ENCODE results near the gene STOX2. TPM values are rescaled to one million over a fixed set of nuclear protein-coding genes. Genes with fewer than 3 reads are reported as not detected.

STOX2 gene
- total and polyA plus RNA-seq, 10 of the 15 experiments (the other 5 are each of a cell fraction or from before 2014, with no cell fraction given) = 0.01 to 1.2 (median 0.18) TPM; not detected in 4

DNA sequence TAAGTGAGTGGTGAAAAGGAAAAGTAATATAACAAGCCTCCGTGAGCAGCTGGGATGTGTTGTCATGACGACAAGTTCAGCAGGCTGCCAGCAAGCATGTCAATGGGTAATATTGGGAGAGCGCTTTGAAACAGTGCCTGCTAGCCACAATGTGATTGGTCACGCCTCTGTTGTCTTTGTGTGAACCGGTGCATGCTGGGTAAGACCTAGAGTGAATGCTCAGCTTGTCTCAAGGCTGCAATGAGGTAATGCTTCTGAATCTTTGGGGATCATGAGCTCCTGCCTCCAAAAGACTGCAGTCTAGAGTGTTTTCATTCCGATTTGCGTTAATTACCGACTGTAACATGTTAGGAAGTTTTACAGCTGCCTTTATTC is 54.9 kb downstream of the STOX2 start:
- in situ Hi-C loops (cut with MboI) (no loop called here), intact Hi-C loops (cut with micrococcal nuclease; ENCODE audit: unreplicated experiment) (no loop called here)
- Histone ChIP-seq H3K79me2 (ENCODE audit: control insufficient read depth, insufficient read depth, low read length) (no peaks in the 10 kb centered on the region), H2AFZ (ENCODE audit: control insufficient read depth, low read depth, low read length) (no peak overlapping the region), H3K27me3 (replicated peaks in 1 of 2; ENCODE audit: control insufficient read depth in 2 of 2, insufficient read depth in 2 of 2, low read length in 1 of 2) (no peaks in the 10 kb centered on the region; a peak in 1 of 4 replicates), H3K4me3 (no peak overlapping the region), H3K9me3 (replicated peaks; ENCODE audit: control insufficient read depth, insufficient read depth, low read length) (no peaks in the 10 kb centered on the region; the same call in 2 of the 3 replicates), H3K36me3 (ENCODE audit: control insufficient read depth in 2 of 2, insufficient read depth in 2 of 2, low read length in 1 of 2) (no peaks in the 10 kb centered on the region), H3K4me2 (ENCODE audit: control insufficient read depth, insufficient read depth) (no peak overlapping the region), H3K27ac (ENCODE audit: control insufficient read depth, insufficient read depth) (no peak overlapping the region), H3K4me1 (ENCODE audit: control insufficient read depth, insufficient read depth, low read length) (no peaks in the 10 kb centered on the region), H4K20me1 (ENCODE audit: control insufficient read depth, insufficient read depth) (no peaks in the 10 kb centered on the region), H3K9ac (ENCODE audit: control insufficient read depth, insufficient read depth, low read length) (no peak overlapping the region)
- CTCF ChIA-PET = no interaction called here
- RAD21 ChIA-PET (ENCODE audit: unreplicated experiment) = no interaction called here
- POLR2A ChIA-PET = no interaction called here
- DNase-seq (ENCODE audit: low read depth, low spot score) (no peak), FAIRE-seq (no peak), ATAC-seq (no peak)
- no TSS peak for BruUV-seq (replicated peaks)
- TF ChIP-seq HDAC2 (IDR thresholded peaks at IDR 0.05) = no peak
- no peak for TF ChIP-seq ZNF24 (IDR thresholded peaks at IDR 0.05)
- TF ChIP-seq ESRRA (IDR thresholded peaks at IDR 0.05; ENCODE audit: low read length) = no peak
- TF ChIP-seq FOXK2 (IDR thresholded peaks at IDR 0.05) = no peak
- TF ChIP-seq NRF1 (conservative IDR thresholded peaks at IDR 0.05; ENCODE audit: low read depth, low read length) = no peak
- no peak for TF ChIP-seq BRCA1 (IDR thresholded peaks at IDR 0.05; ENCODE audit: low read depth, low read length)
- no peak for TF ChIP-seq IKZF1 (conservative IDR thresholded peaks at IDR 0.05)
- SMC1A ChIA-PET (ENCODE audit: uncharacterized antibody, unreplicated experiment) = interaction anchor here (1.5 kb wide), 1 partner anchor 11 kb away, joined by 4 read pairs; no protein-coding TSS in a partner anchor
- 37% methylated on average over 8 of the region's 8 CpGs for WGBS (ENCODE audit: insufficient coverage, insufficient replicate concordance, low lambda C conversion rate, missing lambda C conversion rate)

DNA sequence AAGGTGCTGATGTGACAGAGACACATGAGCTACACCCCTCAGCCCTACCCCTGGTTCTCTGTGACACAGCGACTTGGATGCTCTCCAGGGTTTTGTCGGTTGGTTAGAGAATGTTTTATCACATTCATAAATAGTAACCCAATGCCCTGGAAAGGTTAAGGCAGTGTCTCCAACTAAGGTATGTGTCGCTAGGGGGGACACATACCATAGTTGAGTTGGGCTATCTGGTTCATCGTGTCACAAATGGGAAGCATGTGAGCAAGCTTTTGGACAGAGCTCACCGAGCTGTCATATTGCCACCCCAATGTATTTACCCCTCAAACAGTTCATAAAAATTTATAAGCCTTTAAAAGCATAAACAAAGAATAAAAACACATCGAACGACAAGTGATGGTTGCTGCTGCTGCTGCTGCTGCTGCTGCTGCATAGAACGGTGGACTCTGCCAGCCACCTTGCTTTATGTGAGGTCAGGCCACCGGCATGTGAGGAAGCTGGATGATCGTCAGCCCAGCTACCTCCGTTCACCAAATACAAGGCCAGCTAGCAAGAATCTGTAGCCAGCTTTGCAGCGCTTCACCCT is 55.9 kb downstream of the STOX2 start:
- WGBS (ENCODE audit: insufficient coverage, insufficient replicate concordance, low lambda C conversion rate, missing lambda C conversion rate) = 48% methylated on average over 12 of the region's 12 CpGs
- BruUV-seq (replicated peaks) = no TSS peak
- ChIA-PET SMC1A (ENCODE audit: uncharacterized antibody, unreplicated experiment) (interaction anchor here (0.7 kb wide), 1 partner anchor 30 kb away, joined by 3 read pairs; no protein-coding TSS in a partner anchor), POLR2A (no interaction called here), RAD21 (ENCODE audit: unreplicated experiment) (no interaction called here), CTCF (interaction anchor here (0.5 to 0.6 kb wide), 2 partner anchors 323 to 715 kb away, joined by 3 read pairs; no protein-coding TSS in a partner anchor)
- H3K36me3 ChIP-seq (ENCODE audit: control insufficient read depth in 2 of 2, insufficient read depth in 2 of 2, low read length in 1 of 2) = no peaks in the 10 kb centered on the region
- no peak overlapping the region for H3K9ac ChIP-seq (ENCODE audit: control insufficient read depth, insufficient read depth, low read length)
- in situ Hi-C loops (cut with MboI) = no loop called here
- H3K4me1 ChIP-seq (ENCODE audit: control insufficient read depth, insufficient read depth, low read length) = no peaks in the 10 kb centered on the region
- H3K4me2 ChIP-seq (ENCODE audit: control insufficient read depth, insufficient read depth) = no peak overlapping the region
- no peak for DNase-seq (ENCODE audit: low read depth, low spot score)
- H3K27me3 ChIP-seq (replicated peaks in 1 of 2; ENCODE audit: control insufficient read depth in 2 of 2, insufficient read depth in 2 of 2, low read length in 1 of 2) = peaks cover 0 to 1% of the 10 kb centered on the region in 2 experiments; a peak in 2 of 4 replicates
- intact Hi-C loops (cut with micrococcal nuclease; ENCODE audit: unreplicated experiment) = no loop called here
- no peak overlapping the region for H3K4me3 ChIP-seq
- no peak for FAIRE-seq
- H3K79me2 ChIP-seq (ENCODE audit: control insufficient read depth, insufficient read depth, low read length) = no peaks in the 10 kb centered on the region
- no peaks in the 10 kb centered on the region for H4K20me1 ChIP-seq (ENCODE audit: control insufficient read depth, insufficient read depth)
- TF ChIP-seq, protein P1, sequence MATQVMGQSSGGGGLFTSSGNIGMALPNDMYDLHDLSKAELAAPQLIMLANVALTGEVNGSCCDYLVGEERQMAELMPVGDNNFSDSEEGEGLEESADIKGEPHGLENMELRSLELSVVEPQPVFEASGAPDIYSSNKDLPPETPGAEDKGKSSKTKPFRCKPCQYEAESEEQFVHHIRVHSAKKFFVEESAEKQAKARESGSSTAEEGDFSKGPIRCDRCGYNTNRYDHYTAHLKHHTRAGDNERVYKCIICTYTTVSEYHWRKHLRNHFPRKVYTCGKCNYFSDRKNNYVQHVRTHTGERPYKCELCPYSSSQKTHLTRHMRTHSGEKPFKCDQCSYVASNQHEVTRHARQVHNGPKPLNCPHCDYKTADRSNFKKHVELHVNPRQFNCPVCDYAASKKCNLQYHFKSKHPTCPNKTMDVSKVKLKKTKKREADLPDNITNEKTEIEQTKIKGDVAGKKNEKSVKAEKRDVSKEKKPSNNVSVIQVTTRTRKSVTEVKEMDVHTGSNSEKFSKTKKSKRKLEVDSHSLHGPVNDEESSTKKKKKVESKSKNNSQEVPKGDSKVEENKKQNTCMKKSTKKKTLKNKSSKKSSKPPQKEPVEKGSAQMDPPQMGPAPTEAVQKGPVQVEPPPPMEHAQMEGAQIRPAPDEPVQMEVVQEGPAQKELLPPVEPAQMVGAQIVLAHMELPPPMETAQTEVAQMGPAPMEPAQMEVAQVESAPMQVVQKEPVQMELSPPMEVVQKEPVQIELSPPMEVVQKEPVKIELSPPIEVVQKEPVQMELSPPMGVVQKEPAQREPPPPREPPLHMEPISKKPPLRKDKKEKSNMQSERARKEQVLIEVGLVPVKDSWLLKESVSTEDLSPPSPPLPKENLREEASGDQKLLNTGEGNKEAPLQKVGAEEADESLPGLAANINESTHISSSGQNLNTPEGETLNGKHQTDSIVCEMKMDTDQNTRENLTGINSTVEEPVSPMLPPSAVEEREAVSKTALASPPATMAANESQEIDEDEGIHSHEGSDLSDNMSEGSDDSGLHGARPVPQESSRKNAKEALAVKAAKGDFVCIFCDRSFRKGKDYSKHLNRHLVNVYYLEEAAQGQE (IDR thresholded peaks at IDR 0.05; ENCODE audit: low read depth, low read length) = no peak
- no peak for TF ChIP-seq RBBP5 (conservative IDR thresholded peaks at IDR 0.05)
- no peak for TF ChIP-seq CHD2 (IDR thresholded peaks at IDR 0.05; ENCODE audit: borderline replicate concordance, low read depth, low read length)
- no peak overlapping the region for H3K27ac ChIP-seq (ENCODE audit: control insufficient read depth, insufficient read depth)
- no peak overlapping the region for H2AFZ ChIP-seq (ENCODE audit: control insufficient read depth, low read depth, low read length)
- no peaks in the 10 kb centered on the region; the same call in 2 of the 3 replicates for H3K9me3 ChIP-seq (replicated peaks; ENCODE audit: control insufficient read depth, insufficient read depth, low read length)
- no peak for ATAC-seq

Data from GM12878 (cell line).